VCaP (cell line): Measurements from ENCODE around the gene ENAH.

Source experiments
- H3K27ac ChIP-seq: fragments of 450-650 bp; 2 replicates; pipeline ENCODE4 v1.5.1; 2017
- TF ChIP-seq, protein P1 (sequence below): fragments of 450-650 bp; conservative IDR thresholded peaks from 2 replicates; pipeline ENCODE4 v1.5.1; 2017; ENCODE audit warnings: mild to moderate bottlenecking, moderate library complexity

The ENAH gene

GRCh38 chr1:225464851-225465792 lies 187.8 kb downstream of the ENAH start:
- H3K27ac ChIP-seq: no peak overlapping the region
- TF ChIP-seq, protein P1, sequence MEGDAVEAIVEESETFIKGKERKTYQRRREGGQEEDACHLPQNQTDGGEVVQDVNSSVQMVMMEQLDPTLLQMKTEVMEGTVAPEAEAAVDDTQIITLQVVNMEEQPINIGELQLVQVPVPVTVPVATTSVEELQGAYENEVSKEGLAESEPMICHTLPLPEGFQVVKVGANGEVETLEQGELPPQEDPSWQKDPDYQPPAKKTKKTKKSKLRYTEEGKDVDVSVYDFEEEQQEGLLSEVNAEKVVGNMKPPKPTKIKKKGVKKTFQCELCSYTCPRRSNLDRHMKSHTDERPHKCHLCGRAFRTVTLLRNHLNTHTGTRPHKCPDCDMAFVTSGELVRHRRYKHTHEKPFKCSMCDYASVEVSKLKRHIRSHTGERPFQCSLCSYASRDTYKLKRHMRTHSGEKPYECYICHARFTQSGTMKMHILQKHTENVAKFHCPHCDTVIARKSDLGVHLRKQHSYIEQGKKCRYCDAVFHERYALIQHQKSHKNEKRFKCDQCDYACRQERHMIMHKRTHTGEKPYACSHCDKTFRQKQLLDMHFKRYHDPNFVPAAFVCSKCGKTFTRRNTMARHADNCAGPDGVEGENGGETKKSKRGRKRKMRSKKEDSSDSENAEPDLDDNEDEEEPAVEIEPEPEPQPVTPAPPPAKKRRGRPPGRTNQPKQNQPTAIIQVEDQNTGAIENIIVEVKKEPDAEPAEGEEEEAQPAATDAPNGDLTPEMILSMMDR: no peak

GRCh38 chr1:225462714-225463574 lies 190.0 kb downstream of the ENAH start:
- H3K27ac ChIP-seq: peak overlapping the region; percentile 62
- TF ChIP-seq, protein P1: no peak

GRCh38 chr1:225462429-225462713 lies 190.6 kb downstream of the ENAH start:
- H3K27ac ChIP-seq: peak overlapping the region; percentile 62
- TF ChIP-seq, protein P1: no peak

DNA sequence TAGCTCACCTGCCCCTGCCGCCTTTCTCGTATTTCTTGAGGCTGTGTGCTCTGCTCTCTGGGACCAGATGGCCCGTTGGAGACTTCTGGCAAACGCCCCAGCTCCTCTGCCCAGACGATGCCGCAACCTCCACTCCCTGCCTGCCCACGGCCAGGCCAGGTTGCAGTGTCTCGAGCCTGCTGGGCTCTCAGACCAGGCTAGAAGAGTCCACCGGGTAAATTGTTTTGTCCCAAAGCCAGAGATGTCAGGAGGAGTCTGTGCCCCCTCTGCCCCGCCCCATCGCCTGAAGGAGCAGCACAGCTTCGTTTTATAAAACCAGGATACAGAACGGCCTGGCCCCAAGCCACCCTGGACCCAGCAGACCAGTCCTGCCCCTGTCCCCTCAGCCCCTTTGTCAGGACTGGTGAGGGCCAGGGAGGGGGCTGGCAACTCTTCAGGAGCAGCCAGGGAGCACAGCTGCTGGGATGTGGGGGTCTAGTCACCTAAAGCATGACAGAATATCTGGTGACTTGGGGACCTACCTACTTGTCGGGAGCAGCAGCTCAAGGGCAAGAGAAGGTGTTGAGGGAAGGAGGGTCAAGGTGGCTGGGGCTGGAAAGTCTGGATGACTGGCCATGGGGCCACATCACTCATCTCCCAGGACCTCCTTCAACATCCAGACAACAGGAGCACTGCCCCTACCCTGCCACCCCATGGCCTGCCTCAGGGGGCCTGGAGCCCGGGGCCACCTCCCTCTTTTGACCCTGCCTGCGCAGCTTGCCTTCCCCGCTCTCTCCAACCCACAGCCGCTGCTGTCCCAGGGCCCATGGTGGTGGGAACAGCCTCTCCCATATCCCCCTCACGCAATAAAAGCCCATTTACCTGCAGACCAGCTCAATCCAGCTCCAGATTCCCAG lies 191.1 kb downstream of the ENAH start:
- TF ChIP-seq, protein P1: no peak
- H3K27ac ChIP-seq: peak overlapping the region; percentile 62; the same call in 1 of the 2 replicates

DNA sequence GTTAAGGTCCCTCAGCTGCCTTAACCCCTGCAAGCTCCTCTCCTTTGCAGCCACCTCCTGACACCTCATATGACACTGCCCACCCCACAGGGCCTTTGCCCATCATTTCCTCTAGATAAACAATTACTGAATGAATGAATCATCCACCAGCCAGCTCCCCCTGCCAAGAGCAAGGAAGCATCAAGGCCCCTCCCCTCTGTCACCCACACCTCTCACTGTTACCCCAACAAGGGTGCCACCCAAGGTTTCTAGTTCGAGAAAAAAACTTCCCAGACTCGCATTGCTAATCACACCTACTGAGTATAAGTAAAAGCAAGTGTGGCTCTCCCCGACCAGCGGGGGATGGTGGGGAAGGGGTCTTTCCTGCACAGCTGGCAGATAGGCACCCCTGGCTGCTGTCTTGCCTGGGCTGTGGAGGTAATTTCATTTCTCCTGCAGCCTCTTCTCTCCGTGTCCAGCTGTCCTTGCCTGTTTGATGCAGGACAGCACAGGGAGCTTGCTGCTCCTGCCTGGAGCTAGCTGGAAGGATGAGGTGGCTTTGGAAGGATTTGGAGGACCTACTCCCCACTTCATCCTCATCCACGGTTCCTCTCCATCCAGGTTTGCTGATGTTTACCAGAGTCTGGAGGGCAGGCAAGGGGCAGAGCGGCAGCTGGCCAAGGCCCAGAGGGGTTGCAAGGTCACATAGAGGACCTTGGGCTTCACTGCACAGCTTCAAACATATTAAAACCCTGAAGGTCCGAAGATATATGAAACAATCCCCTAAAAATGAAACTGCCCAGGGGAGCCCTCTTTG lies 192.0 kb downstream of the ENAH start:
- TF ChIP-seq, protein P1: no peak
- no peak overlapping the region for H3K27ac ChIP-seq

DNA sequence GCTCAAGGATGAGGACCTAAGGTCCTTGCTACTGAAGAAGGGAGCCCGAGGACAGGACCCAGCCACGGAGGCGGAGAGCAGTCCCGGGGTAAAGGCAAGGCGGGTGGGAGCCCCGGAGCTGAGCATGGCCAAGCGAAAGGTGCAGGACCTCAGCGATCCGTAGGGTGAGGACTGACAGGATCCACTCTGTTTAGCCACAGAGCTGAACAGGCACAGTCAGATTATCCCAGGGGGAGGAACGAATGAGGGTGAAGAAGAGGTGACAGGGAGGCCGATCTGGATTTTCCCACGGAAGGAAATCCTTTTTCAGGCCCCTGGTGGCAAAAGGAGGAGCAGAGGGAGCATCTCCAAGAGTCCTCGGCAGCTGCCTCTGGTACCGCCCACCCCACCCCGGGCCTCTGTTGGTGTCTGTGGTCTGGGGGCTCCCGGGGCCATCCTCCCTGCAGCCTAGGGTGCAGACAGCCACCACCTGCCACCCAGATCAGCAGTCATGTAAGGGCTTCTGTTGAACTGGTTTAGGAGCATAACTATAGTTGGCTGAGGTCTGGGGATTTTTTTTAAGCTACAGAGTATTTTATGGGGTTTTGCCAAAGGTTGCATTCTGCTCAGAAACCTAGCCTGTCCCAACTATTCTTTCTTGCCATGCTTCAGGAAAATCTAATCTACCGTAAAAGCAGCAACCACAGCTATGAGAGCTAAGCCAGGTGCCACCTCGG lies 192.7 kb downstream of the ENAH start:
- H3K27ac ChIP-seq: no peak overlapping the region

More for the DNA sequence above, 192.7 kb downstream of the ENAH start:
- TF ChIP-seq, protein P1: no peak
